K562 (cell line): Measurements from ENCODE around the gene PGP. TPM values are rescaled to one million over a fixed set of nuclear protein-coding genes. Genes with fewer than 3 reads are reported as not detected.
A peak's percentile ranks its signal among the peaks of the same experiment; 100 is the strongest.

ENCODE experiments used
- EZH2 ChIP-seq: IDR thresholded peaks from 2 replicates; pipeline ENCODE4 v1.6.1; 2012; ENCODE audit warnings: low read depth, mild to moderate bottlenecking, inconsistent platforms, low read length, borderline replicate concordance
- RBM22 ChIP-seq: fragments of 200-400 bp; formaldehyde crosslinking; IDR thresholded peaks from 2 replicates; pipeline ENCODE4 v1.6.1; 2018; ENCODE audit warnings: low read length, low read depth; ENCODE audit not compliant: poor library complexity, severe bottlenecking
- WHSC1 ChIP-seq: IDR thresholded peaks from one replicate; pipeline ENCODE4 v1.6.1; 2012; ENCODE audit warnings: low read length, control low read depth, inconsistent platforms
- polyA plus RNA-seq, 8 experiments: library from polyadenylated mRNA; depleted of rRNA in 4 of 8; stranded (reverse) in 5 of 8; unstranded in 3 of 8; fragments of >200 nt; fragmentation: Nextera tagmentation in 2 of 8; fragmentation: Illumina TruSeq in 1 of 8; extraction: Ambion mirVana in 2 of 8; extraction: Trizol in 1 of 8; gene quantifications; 2 replicates each; pipeline versions ENCODE4 v1.2.1 to v1.2.3, GENCODE V29; 2011 to 2014; ENCODE audit warnings: inconsistent platforms in 1 of 8, missing spikeins in 1 of 8
- total RNA-seq, 7 experiments: library from RNA; depleted of rRNA in 6 of 7; stranded (reverse); fragments of >200 nt in 6 of 7; fragmentation: Illumina TruSeq in 2 of 7; extraction: Trizol in 2 of 7; gene quantifications; 2 replicates each; pipeline versions ENCODE4 v1.2.1 to v1.2.3, GENCODE V29; 2011 to 2021; ENCODE audit warnings: low replicate concordance in 1 of 7
- TF ChIP-seq, protein P1 (sequence below), 3 experiments: IDR thresholded peaks in 2 of 3; conservative IDR thresholded peaks in 1 of 3; 2 replicates each; pipeline ENCODE4 v1.5.1; 2011 to 2012; ENCODE audit warnings: low read length in 3 of 3, mild to moderate bottlenecking in 3 of 3, control low read depth in 2 of 3, improper control_type of control experiment in 1 of 3, inconsistent platforms in 1 of 3, low read depth in 1 of 3, mixed read lengths in 1 of 3, moderate library complexity in 1 of 3; ENCODE audit not compliant: insufficient read depth in 2 of 3
- TF ChIP-seq, protein P2 (sequence below): fragments of 250-450 bp; sonication (Bioruptor Pico); IDR thresholded peaks from 2 replicates; pipeline ENCODE4 v1.5.0; 2022; ENCODE audit warnings: mild to moderate bottlenecking
- TF ChIP-seq, protein P3 (sequence below), 2 experiments: fragments of 450-650 bp; IDR thresholded peaks; 2 replicates each; pipeline ENCODE4 v1.6.1; 2018; ENCODE audit warnings: mild to moderate bottlenecking in 2 of 2, low read depth in 1 of 2; ENCODE audit not compliant: partially characterized antibody in 2 of 2

PGP gene
- total and polyA plus RNA-seq, 9 of the 15 experiments (the other 6 are each of a cell fraction or from before 2014, with no cell fraction given) = 1.1 to 57.6 (median 19.6) TPM

DNA sequence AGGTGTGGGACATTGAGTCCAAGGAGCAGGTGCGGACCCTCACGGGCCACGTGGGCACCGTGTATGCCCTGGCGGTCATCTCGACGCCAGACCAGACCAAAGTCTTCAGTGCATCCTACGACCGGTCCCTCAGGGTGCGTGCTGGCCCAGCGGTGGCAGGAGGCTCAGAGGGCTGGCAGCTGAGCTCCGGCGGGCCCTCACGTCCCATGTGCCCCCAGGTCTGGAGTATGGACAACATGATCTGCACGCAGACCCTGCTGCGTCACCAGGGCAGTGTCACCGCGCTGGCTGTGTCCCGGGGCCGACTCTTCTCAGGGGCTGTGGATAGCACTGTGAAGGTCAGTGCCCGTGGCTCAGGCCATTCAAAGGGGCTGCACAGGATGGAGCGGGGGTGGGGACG, 38.6 kb downstream of the PGP start (continued):
- TF ChIP-seq, protein P1, sequence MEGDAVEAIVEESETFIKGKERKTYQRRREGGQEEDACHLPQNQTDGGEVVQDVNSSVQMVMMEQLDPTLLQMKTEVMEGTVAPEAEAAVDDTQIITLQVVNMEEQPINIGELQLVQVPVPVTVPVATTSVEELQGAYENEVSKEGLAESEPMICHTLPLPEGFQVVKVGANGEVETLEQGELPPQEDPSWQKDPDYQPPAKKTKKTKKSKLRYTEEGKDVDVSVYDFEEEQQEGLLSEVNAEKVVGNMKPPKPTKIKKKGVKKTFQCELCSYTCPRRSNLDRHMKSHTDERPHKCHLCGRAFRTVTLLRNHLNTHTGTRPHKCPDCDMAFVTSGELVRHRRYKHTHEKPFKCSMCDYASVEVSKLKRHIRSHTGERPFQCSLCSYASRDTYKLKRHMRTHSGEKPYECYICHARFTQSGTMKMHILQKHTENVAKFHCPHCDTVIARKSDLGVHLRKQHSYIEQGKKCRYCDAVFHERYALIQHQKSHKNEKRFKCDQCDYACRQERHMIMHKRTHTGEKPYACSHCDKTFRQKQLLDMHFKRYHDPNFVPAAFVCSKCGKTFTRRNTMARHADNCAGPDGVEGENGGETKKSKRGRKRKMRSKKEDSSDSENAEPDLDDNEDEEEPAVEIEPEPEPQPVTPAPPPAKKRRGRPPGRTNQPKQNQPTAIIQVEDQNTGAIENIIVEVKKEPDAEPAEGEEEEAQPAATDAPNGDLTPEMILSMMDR (IDR thresholded peaks at IDR 0.05 in 2 of 3, conservative IDR thresholded peaks at IDR 0.05 in 1 of 3; ENCODE audit: insufficient read depth in 2 of 3, low read depth in 1 of 3, low read length in 3 of 3) = no peak
- no peak for TF ChIP-seq WHSC1
- TF ChIP-seq, protein P2, sequence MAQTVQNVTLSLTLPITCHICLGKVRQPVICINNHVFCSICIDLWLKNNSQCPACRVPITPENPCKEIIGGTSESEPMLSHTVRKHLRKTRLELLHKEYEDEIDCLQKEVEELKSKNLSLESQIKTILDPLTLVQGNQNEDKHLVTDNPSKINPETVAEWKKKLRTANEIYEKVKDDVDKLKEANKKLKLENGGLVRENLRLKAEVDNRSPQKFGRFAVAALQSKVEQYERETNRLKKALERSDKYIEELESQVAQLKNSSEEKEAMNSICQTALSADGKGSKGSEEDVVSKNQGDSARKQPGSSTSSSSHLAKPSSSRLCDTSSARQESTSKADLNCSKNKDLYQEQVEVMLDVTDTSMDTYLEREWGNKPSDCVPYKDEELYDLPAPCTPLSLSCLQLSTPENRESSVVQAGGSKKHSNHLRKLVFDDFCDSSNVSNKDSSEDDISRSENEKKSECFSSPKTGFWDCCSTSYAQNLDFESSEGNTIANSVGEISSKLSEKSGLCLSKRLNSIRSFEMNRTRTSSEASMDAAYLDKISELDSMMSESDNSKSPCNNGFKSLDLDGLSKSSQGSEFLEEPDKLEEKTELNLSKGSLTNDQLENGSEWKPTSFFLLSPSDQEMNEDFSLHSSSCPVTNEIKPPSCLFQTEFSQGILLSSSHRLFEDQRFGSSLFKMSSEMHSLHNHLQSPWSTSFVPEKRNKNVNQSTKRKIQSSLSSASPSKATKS (CRISPR knock-in tag) = no peak
- TF ChIP-seq, protein P3, sequence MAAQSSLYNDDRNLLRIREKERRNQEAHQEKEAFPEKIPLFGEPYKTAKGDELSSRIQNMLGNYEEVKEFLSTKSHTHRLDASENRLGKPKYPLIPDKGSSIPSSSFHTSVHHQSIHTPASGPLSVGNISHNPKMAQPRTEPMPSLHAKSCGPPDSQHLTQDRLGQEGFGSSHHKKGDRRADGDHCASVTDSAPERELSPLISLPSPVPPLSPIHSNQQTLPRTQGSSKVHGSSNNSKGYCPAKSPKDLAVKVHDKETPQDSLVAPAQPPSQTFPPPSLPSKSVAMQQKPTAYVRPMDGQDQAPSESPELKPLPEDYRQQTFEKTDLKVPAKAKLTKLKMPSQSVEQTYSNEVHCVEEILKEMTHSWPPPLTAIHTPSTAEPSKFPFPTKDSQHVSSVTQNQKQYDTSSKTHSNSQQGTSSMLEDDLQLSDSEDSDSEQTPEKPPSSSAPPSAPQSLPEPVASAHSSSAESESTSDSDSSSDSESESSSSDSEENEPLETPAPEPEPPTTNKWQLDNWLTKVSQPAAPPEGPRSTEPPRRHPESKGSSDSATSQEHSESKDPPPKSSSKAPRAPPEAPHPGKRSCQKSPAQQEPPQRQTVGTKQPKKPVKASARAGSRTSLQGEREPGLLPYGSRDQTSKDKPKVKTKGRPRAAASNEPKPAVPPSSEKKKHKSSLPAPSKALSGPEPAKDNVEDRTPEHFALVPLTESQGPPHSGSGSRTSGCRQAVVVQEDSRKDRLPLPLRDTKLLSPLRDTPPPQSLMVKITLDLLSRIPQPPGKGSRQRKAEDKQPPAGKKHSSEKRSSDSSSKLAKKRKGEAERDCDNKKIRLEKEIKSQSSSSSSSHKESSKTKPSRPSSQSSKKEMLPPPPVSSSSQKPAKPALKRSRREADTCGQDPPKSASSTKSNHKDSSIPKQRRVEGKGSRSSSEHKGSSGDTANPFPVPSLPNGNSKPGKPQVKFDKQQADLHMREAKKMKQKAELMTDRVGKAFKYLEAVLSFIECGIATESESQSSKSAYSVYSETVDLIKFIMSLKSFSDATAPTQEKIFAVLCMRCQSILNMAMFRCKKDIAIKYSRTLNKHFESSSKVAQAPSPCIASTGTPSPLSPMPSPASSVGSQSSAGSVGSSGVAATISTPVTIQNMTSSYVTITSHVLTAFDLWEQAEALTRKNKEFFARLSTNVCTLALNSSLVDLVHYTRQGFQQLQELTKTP (IDR thresholded peaks at IDR 0.05; ENCODE audit: low read depth in 1 of 2, partially characterized antibody in 2 of 2) = no peak
- TF ChIP-seq RBM22 = peak; percentile 72
- no peak for TF ChIP-seq EZH2
